ENCODE results near the gene ATP5F1E.
"Not testable (repeated sequence)": the region's sequence is repeated elsewhere in the genome, so short reads cannot be mapped to it uniquely, and the experiment has no call there.

ATP5F1E gene

DNA sequence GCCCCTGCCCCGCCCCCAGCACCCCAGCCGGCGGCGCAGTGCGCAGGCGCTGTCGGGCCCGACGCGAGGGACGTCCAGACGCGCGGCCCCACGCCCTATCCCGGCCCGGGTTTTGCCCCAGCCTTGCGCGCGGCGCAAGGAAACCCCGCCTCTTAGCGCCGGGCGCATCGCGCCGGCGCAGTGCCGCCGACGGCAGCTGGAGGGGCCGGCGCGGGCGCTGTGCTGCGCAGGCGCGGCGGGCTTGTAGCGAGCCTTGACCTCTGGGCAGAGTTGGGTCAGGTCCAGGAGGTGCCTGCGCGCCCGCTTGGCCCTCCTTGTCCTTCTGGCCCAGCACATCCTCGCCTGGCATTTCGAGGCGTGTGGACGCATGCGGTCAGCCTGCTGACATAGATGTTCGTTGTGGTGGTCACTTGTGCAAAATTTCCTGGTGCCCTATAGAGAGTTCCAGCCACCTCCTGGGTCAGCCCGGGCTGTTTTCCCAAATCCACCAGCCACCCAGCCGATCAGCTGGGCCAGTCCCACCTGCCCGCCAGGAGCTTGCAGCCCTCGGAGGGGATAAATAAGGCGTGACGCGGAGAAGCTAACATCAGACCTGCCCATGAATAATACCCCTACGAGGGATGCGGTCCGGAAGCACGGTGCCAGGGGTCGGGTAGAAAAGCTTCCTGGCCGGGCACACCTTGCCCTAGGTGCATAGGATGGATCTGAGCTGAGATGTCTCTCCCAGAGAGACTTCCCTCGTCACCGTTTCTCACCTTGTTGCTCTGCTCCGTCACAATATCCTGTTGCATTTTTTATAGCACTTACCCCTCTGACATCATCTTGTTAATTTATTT, 10.9 kb upstream of the ATP5F1E start:
- peak; percentile 92 for DNase-seq

DNA sequence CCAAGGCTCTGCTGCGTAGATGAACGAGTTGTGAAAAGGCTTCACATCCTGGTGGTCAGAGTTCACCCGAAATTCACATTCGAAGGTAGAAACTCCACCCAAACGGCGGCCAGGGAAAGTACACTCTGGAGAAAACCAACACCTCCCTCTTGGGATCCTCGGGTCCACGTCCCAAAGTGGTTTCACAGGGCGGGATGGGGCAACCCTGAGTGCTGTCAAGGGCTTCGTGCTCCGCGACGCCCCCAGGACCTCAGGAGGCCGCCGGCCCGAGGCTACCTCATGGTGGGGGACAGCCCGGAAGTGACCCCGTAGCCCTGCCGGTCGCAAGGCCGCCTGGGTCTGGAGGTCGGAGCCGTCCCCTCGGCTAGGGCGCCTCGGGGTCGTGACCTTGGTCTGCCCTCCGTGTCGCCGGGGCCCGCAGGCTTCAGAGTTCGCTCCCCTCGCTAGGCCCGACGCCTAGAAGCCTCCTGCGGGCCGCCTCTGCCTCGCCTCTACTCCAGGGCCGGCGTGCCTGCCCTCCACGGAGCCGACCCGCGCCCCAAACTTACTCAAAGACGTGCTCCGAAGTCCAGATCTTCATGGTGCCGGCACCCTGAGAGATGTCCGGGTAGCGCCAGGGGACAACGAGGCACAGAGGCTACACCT, 10.1 kb upstream of the ATP5F1E start, which contains the start of gene PRELID3B:
Gene PRELID3B (minus strand): TSS at position 636 of the 645 bp plus-strand sequence. CDS start 56 bp downstream, at position 580.
- DNase-seq, result peak; percentile 24

DNA sequence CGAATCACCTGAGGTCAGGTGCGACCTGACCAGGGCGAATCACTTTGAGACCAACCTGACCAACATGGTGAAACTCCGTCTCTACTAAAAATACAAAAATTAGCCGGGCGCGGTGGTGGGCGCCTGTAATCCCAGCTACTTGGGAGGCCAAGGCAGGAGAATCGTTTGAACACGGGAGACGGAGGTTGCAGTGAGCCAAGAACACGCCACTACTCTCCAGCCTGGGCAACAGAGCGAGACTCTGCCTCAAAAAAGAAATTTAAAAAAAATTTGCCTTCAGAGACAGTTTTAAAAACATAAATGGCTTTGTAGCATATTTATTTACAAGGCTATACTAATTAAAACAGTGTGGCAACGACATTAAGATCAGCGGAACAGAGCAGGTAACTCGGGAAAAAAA, 9.4 kb upstream of the ATP5F1E start:
- DNase-seq, result not testable (repeated sequence)

DNA sequence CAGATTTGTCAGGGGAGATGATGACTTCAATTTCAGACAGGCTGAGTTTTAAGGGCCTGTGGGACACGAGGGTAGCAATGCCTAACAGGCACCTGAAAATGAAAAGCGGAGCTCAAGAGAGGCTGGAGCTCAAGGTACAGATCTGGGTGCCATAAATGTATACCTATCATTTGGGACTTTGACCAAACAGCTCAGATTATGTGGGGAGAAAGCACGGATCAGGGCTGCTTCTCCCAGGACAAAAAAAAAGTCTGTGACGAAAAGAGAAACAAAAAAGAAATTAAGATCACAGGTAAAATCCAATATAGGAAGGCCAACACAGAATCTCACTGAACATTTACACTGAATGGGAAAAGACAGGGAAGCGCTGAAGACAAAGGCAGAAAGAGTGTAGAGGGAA, 8.5 kb upstream of the ATP5F1E start:
- DNase-seq, result no peak

DNA sequence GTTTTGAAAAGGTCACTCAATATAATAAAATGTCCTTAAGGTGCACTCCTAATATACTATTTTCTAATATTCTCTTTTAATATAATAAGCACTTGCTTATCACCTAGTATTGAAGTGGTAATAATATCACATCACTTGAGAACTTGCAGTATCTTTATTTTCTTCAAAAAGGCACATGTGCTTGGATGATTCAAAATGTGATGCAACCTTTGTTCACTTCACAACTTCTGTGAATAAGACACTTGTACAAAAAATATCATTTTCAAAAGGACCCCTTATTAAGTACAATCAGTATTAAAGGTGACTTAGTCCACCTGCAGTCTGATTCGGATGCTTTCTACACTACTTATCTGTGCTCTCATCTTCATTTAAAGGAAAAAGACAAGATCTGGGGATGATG, 7.1 kb upstream of the ATP5F1E start:
- DNase-seq, result no peak

DNA sequence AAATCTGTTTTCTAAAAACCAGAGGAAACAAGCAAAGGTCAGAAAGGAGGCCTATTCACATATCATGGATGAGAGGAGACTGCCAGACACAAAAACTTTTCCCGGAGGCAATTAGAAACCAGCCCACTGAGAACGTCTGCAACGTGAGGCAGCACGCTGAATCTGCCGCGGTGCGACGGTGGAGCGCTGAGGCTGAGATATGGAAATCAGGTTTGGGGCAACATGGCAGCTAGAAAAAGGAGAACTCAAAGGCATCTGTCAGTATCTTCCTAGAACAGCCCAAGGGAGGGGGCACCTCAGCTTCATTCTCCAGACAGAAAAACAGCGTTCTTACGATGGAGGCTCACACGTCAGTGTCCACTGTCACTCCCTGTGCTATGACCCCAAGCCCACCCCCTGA, 5.3 kb upstream of the ATP5F1E start:
- no peak for DNase-seq

DNA sequence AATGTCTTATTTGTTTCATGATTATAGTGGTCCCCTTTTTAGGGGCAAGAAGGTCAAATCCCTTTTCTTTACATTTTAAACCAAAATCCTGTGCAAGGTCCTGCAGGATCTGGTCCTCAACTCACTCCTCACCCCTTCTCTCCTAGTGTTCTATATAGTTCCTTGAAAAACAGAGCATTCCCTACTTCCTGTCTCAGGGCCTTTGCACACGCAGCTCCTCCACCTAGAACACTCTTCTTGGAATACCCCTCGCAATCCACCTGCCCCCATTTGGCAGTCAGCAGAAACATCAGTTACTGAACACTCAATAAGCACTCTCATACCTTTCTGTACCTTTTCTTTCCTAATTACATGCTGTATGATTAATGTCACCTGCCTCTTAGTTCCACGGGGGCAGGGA, 3.2 kb upstream of the ATP5F1E start:
- no peak for DNase-seq

DNA sequence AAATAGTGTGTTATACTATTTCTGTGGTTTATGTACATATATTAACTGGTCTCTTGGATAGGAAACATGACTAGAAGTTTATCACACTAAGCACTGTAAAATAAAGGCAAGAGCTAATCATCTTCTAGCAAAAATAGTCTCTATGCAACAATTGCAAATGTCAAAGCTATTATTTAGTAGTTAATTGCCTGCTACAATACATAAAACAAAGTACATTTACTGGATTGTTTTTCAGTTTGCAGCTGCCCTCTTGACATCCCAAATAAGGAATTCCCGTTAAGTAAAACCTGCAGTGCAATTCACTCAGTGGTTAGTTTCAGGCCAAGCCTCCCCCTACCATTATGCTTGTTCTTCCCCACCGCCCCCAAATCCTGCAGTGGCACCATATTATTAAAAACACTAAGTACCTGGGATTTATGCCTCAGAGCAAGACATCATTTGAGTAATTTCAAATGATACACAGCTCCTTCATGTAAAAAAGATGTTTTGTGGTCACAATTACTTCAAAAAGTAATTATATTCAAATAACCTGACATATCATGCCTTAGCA, 1.6 kb upstream of the ATP5F1E start:
- DNase-seq, result no peak

DNA sequence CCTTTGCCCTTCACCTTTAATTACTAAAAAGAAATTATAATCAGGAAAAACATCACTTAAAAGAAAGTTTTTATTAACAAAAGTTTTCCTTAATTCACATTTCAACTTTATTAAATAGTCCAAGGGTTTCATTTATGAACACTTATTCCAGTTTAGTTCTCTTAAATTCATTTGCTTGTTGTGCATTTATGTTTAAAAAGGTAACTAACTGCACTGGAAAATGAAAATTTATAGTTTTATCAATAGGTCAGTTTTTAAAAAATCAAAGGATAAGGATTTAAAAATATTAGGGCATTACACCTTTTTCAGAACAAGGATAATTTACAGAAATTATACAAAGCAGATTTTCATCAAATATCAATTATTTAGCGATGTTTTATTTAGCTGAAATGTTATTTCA, 958 bp upstream of the ATP5F1E start:
- no peak for DNase-seq

DNA sequence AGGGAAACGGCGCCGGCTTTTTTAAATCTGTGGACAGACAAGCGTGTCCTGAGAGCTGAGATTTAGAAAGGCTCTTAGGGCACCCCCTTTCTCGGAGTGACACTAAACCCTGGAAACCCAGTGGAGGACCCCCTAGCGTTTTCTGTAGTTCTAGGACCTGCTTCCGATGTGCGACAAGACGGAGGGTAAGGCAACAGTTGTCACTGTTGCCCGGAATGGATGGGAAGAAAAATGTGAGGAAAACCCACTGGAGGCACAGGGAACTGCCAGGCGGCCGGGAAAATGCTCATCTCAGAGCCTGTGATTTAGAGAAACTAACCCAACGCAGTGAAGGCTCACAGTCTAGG, 551 bp upstream of the ATP5F1E start:
- DNase-seq, result no peak

DNA sequence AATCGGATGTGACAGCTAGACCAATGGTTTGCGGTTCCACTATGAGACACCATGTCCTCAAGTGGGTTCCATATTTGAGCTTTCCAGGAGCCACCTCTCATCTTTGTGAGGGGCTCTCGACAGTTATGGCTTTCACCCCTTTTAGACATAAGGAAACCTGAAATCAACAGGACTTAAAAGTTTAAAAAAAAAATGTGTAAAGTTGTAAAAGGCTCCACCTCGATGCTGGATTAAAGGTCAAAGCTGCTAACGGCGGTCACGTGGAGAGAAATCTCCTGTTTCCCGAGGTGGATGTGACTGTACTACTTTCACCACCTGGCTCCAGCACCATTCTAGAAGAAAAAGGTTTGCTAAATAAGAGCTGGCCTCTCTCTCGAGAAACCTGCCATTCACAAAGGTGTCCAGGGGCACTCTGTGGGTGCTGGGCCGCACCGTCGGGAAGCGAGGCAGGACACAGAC, 542 bp downstream of the ATP5F1E start:
- DNase-seq, result no peak

DNA sequence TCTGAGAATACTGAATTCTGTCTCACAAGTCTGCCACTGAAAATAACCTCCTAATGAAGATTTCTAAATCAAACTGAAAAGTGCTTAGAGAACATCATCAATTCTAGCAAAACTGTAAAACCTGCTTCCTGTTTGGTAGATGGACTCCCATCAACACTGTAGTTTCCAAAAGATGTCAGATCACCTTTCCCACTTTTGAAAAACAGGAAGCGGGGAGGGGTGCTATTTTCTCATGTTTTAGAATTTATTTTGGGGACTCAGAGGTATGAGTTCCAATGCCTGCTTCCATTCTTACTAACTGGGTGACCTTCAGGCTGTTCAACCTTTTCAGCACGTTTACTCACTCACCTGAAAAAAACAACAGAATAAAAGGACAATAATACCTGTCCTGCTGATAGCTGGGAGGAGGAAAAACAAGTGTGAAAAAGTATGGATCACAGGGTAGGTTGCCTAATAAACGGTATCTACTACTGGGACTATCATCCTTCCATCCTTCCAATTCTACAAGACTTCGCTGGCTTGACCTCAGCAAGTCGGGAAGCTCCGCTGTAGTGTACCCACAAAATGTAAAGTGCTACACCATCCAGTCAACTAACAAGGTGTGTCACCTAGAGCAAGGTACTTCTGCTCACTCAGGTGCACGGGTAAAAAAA, 1.1 kb downstream of the ATP5F1E start:
- peak; percentile 16 for DNase-seq

DNA sequence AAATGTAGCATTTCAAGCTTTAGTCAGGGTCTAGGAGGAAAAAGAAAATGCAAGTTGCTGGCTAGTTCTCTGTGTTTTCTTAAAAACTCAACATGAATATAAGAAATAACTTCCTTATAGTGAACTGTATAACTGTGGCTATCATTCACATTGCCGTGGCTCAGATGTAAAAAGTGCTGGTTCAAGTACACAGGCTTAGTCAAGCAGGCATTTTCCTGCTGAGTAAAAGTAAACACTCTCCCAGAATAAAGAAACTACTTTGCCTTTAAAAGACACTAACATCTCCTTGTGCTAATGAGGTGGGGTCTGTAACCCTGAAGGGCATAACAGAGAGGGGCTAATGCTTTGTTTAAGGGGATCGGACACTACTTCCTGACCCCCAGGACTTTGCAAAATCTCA, 3.3 kb downstream of the ATP5F1E start:
- no peak for DNase-seq

DNA sequence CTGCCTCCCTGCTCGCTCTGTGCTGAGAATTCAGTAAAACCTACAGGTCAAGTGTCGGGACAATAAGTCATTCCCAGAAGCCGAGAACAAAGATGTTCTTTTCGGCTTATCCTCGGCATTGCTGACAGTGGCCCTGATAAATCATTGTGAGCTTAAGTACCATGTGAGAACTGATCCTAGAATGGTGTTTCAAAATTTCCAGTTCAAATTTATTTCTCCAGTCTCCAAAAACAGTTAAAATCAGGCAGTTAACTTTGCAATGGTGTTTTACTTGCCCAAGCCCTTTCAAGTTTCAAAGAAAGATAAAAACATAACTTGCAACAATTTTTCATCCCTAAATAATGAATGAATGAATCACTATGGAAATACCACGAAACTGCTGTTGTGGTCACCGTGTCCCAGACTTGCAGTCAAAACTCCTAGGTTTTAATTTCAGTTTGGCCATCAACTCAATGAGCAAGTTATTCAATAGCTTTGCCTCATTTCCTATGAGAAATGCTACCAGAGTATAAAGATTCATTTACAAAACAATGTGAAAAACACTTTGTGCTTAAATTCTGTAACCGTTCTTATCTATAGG, 4.3 kb downstream of the ATP5F1E start:
- no peak for DNase-seq

DNA sequence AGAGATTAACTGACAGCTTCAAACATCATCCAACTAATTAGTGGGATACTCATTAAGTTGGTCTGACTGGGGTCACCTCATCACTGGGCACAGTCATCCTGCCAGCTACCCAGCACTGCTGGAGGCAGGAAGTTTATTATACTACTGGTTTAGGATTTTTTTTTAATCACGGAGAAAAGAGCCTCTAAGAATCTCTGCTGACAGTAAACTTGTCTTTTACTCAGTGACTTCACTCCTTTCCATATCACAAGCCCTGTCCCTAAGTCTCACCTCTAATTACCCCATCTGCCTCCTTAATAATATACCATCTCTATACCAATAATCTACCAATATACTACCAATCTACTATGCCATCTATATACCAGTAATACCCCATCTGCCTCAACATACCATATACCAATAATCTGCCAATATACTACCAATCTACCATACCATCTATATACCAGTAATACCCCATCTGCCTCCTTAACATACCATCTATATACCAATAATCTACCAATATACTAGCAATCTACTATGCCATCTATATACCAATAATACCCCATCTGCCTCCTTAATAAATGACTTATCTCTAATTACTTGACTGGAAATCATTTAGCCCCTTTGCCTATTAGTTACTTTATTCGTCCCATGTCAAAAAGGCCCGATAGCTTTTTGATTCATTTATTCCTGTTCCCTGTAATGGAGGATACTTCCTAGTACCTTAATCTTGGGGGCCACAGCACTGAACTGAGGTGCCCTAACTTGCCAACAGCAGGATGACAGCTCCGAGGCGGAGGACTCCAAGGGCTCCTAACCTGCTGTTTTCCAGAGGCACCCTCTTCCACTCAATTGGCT, 5.0 kb downstream of the ATP5F1E start:
- no peak for DNase-seq

DNA sequence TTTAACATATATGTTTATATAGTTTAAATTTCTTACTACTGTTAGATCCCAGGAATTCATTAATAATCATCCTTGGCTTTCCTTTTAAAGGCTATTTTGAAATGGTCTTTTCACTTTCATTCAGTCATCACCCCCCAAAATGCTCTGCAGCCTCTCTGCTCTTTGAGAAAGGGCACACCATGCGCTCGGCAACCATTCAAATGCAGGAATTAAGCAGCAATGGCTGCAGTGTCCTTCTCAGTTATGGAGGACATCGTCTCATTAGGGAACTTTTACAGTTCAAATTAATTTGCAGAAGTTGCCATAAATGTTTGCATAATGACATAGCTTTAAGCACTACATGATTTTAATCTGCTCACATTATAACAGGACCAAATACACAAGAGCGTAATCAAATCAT, 6.6 kb downstream of the ATP5F1E start:
- no peak for DNase-seq

DNA sequence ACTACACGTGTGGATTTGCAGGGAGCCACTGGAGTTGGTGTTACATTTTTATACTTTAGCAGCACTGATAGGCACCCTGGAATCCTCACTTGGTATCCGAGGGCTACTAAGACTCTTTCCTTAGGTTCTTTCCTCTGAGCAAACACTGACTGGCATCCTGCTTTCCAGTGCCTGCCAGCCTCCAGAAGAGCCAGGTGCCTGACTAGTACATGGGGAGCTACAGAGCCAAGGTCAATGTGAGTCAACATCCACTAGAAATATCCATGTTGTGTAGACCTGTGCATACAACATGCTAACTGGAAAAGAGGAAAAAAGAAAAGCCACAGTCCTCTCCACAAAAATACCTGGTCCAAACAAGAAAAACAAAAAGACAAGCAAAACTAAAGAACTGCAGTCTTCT, 7.0 kb downstream of the ATP5F1E start:
- no peak for DNase-seq

DNA sequence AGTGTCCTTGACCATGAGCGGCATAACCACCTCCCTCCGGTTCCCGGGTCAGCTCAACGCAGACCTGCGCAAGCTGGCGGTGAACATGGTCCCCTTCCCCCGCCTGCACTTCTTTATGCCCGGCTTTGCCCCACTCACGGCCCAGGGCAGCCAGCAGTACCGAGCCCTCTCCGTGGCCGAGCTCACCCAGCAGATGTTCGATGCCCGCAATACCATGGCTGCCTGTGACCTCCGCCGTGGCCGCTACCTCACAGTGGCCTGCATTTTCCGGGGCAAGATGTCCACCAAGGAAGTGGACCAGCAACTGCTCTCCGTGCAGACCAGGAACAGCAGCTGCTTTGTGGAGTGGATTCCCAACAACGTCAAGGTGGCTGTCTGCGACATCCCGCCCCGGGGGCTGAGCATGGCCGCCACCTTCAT, 8.0 kb downstream of the ATP5F1E start:
- no peak for DNase-seq

DNA sequence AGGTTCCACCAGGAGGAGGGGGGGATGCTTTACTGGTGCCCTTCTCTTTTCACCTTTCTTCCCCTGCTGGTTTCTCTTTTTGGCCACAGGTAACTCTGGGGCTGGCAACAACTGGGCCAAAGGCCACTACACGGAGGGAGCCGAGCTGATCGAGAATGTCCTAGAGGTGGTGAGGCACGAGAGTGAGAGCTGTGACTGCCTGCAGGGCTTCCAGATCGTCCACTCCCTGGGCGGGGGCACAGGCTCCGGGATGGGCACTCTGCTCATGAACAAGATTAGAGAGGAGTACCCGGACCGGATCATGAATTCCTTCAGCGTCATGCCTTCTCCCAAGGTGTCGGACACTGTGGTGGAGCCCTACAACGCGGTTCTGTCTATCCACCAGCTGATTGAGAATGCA, 8.5 kb downstream of the ATP5F1E start:
- DNase-seq, result no peak

DNA sequence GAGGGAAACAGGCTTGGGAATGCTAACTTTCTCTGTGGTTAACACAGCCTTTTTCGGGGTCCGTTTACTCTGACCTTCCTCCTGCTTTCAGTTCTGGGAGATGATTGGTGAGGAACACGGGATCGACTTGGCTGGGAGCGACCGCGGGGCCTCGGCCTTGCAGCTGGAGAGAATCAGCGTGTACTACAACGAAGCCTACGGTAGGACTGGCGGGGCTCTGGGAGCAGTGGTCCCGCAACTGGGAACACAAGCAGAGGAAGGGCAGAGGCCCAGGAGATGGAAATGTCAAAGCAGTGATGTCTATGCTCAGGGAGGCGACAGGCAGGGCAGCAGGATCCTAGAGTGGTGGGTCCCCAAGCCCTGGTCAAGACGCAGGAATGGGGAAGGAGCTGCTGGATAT, 9.4 kb downstream of the ATP5F1E start:
- no peak for DNase-seq

DNA sequence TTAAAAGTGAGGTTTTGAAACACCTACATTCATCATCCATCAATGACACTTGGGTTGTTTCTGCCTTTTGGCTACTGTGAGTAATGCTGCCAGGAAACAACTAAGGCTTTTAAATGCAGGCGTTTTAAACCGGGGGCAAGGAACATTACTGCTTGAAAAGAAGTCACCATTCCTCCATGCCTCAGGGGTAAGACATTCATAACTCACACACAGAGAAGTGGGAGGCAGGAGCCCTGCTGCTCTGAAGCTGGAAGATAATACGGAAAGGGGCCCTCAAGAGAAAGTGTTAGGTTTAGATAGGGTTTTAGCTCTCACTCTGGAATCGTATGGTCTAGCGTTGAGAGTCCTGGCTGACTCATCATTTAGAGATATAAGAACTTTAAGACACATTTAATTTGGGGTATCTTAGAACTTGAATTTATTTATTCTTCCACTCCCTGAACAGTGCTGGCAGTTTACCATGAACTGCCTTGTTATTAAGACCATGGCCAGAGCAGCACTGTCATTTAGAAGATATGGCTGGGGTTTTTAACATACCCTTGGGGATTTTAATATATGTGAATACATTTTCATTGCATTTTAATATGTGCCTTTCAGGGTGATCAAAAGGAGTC, 11.1 kb downstream of the ATP5F1E start:
- DNase-seq, result no peak

DNA sequence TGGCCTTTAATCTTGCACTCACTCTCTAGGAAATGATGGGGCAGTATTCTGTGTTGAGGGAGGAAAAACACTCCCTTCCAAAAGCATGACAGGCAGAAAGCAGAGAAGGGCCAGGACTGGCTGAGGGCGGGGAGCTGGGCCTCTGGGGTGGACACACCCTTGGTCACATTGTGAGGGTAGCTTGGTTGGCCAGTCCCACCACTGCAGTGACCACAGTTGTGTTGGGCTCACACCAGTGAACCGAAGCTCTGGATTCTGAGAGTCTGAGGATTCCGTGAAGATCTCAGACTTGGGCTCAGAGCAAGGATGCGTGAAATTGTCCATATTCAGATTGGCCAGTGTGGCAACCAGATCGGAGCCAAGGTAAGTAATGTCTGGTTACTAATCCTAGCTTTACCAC, 12.9 kb downstream of the ATP5F1E start, which contains the start of gene TUBB1:
Gene TUBB1 (plus strand): TSS at position 213 of the 400 bp plus-strand sequence. CDS start 94 bp downstream, at position 307.
- DNase-seq, result no peak
